Measurements from ENCODE around the gene C4orf17. TPM values are rescaled to one million over a fixed set of nuclear protein-coding genes. Genes with fewer than 3 reads are reported as not detected.

C4orf17 gene
- total and polyA plus RNA-seq, 12 donors: not detected

- Histone ChIP-seq H3K27ac (no peak overlapping the region), H3K9me3 (peaks cover 0 to 6% (median 0%) of the 10 kb centered on the region in 11 donors), H3K27me3 (no peaks in the 10 kb centered on the region), H3K4me3 (no peak overlapping the region), H3K36me3 (no peaks in the 10 kb centered on the region), H3K4me1 (no peaks in the 10 kb centered on the region)
- intact Hi-C loops (cut with DNase I): no loop called here
- TF ChIP-seq CTCF (IDR thresholded peaks at IDR 0.05): no peak
- ATAC-seq: no peak
- 78 to 86% methylated on average over 3 of the region's 3 CpGs for WGBS, 2 donors
- no peak for DNase-seq
Measured at GRCh38 chr4:99504804-99505502, 5.9 kb upstream of the C4orf17 start.

DNA sequence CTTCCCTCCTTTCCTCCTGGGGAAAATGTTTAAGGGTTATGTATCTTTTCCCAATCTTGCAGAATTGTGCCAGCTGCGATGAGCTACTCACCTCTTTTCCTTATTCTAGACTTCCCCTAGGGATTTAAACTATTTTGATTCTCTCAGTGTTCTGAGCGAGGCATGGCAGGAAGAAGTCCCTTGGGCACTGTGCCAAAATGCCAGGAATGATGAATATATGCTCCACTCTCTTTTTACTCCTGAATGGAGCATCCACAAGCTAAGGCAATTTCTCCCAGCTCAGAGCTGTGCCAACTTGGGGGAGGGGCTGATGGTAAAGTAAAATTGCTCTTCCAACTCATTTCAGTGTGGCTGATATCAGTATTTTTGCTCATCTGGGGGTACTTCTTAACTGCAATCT, 4.0 kb upstream of the C4orf17 start:
- no peak for TF ChIP-seq CTCF (IDR thresholded peaks at IDR 0.05)
- 36 to 72% methylated on average over 2 of the region's 2 CpGs for WGBS, 2 donors
- H3K9me3 ChIP-seq: peaks cover 0 to 6% (median 0%) of the 10 kb centered on the region in 11 donors
- no peak overlapping the region for H3K27ac ChIP-seq
- H3K27me3 ChIP-seq: no peaks in the 10 kb centered on the region
- no peak for DNase-seq
- no peaks in the 10 kb centered on the region for H3K4me1 ChIP-seq
- ATAC-seq: no peak
- intact Hi-C loops (cut with DNase I): no loop called here
- no peak overlapping the region for H3K4me3 ChIP-seq
- no peaks in the 10 kb centered on the region for H3K36me3 ChIP-seq

- Histone ChIP-seq H3K4me3 (no peak overlapping the region), H3K27me3 (no peaks in the 10 kb centered on the region), H3K9me3 (peaks cover 0 to 6% (median 0%) of the 10 kb centered on the region in 11 donors), H3K36me3 (no peaks in the 10 kb centered on the region), H3K27ac (no peak overlapping the region), H3K4me1 (no peaks in the 10 kb centered on the region)
- intact Hi-C loops (cut with DNase I): no loop called here
- WGBS, 2 donors: 69 to 78% methylated on average over 1 of the region's 1 CpG
- ATAC-seq (no peak), DNase-seq (no peak)
- no peak for TF ChIP-seq CTCF (IDR thresholded peaks at IDR 0.05)
Measured at GRCh38 chr4:99507349-99507748, 3.5 kb upstream of the C4orf17 start.

- Histone ChIP-seq H3K4me1 (no peaks in the 10 kb centered on the region), H3K4me3 (no peak overlapping the region), H3K27me3 (no peaks in the 10 kb centered on the region), H3K27ac (no peak overlapping the region), H3K9me3 (peaks cover 0 to 6% (median 0%) of the 10 kb centered on the region in 11 donors), H3K36me3 (no peaks in the 10 kb centered on the region)
- no peak for TF ChIP-seq CTCF (IDR thresholded peaks at IDR 0.05)
- DNase-seq (no peak), ATAC-seq (no peak)
- intact Hi-C loops (cut with DNase I): no loop called here
Measured at GRCh38 chr4:99507762-99508161, 3.1 kb upstream of the C4orf17 start.

Measured in heart right ventricle (tissue), 16 donors.